Subcutaneous abdominal adipose tissue (tissue), 5 donors: ENCODE measurements around the gene SDHA.
"Not testable (repeated sequence)": the region's sequence is repeated elsewhere in the genome, so short reads cannot be mapped to it uniquely, and the experiment has no call there.

Experiments used
- H3K27ac ChIP-seq: one replicate; pipeline ENCODE4 v1.7.0; 2013; ENCODE audit warnings: low read depth, mild to moderate bottlenecking, inconsistent platforms, low read length, moderate library complexity
- H3K27me3 ChIP-seq, 5 donors: one replicate each; pipeline ENCODE4 v1.7.0; 2013; ENCODE audit warnings: low read length in 5 of 5, inconsistent platforms in 1 of 5; ENCODE audit not compliant: control insufficient read depth in 5 of 5, insufficient read depth in 4 of 5
- H3K36me3 ChIP-seq, 5 donors: one replicate each; pipeline ENCODE4 v1.7.0; 2013; ENCODE audit warnings: low read length in 5 of 5; ENCODE audit not compliant: control insufficient read depth in 5 of 5, insufficient read depth in 5 of 5
- H3K4me1 ChIP-seq, 5 donors: one replicate each; pipeline ENCODE4 v1.7.0; 2013; ENCODE audit warnings: low read length in 5 of 5, mild to moderate bottlenecking in 3 of 5, moderate library complexity in 1 of 5; ENCODE audit not compliant: control insufficient read depth in 5 of 5, insufficient read depth in 5 of 5
- H3K4me3 ChIP-seq, 5 donors: one replicate each; pipeline ENCODE4 v1.7.0; 2013; ENCODE audit warnings: low read length in 5 of 5, low read depth in 1 of 5
- H3K9ac ChIP-seq, 5 donors: one replicate each; pipeline ENCODE4 v1.7.0; 2013; ENCODE audit warnings: low read length in 5 of 5, mild to moderate bottlenecking in 4 of 5, moderate library complexity in 3 of 5
- H3K9me3 ChIP-seq, 5 donors: one replicate each; pipeline ENCODE4 v1.7.0; 2013; ENCODE audit warnings: low read length in 5 of 5; ENCODE audit not compliant: control insufficient read depth in 5 of 5
- donor health status: healthy.
- donor health status: healthy.
- donor health status: healthy.
- donor health status: healthy.
- donor health status: healthy.

Gene SDHA

GRCh38 chr5:303741-304140, 85.6 kb downstream of the SDHA start:
- not testable (repeated sequence) for H3K4me3 ChIP-seq, H3K27me3 ChIP-seq, H3K9me3 ChIP-seq, H3K9ac ChIP-seq, H3K27ac ChIP-seq
- H3K4me1 ChIP-seq, result peaks cover 0 to 15% (median 5%) of the 10 kb centered on the region in 5 donors
- peaks cover 2 to 35% (median 35%) of the 10 kb centered on the region in 5 donors for H3K36me3 ChIP-seq

GRCh38 chr5:305050-305449, 86.9 kb downstream of the SDHA start:
- H3K9me3 ChIP-seq, result no peaks in the 10 kb centered on the region
- H3K9ac ChIP-seq, result no peak overlapping the region
- no peak overlapping the region for H3K4me3 ChIP-seq
- H3K27me3 ChIP-seq, result no peaks in the 10 kb centered on the region
- H3K36me3 ChIP-seq, result peaks cover 2 to 45% (median 36%) of the 10 kb centered on the region in 5 donors
- peaks cover 0 to 12% (median 3%) of the 10 kb centered on the region in 5 donors for H3K4me1 ChIP-seq
- no peak overlapping the region for H3K27ac ChIP-seq

- Histone ChIP-seq H3K36me3 (peaks cover 2 to 49% (median 39%) of the 10 kb centered on the region in 5 donors), H3K27ac (no peak overlapping the region), H3K9me3 (no peaks in the 10 kb centered on the region), H3K4me3 (no peak overlapping the region), H3K9ac (no peak overlapping the region), H3K4me1 (peaks cover 0 to 12% (median 0%) of the 10 kb centered on the region in 5 donors), H3K27me3 (no peaks in the 10 kb centered on the region)
These were observed 87.3 kb downstream of the SDHA start for GRCh38 chr5:305459-305858.

GRCh38 chr5:306011-306805, 88.1 kb downstream of the SDHA start:
- H3K9ac ChIP-seq, result no peak overlapping the region
- H3K4me1 ChIP-seq, result peaks cover 0 to 15% (median 0%) of the 10 kb centered on the region in 5 donors
- peaks cover 2 to 55% (median 46%) of the 10 kb centered on the region in 5 donors for H3K36me3 ChIP-seq
- no peak overlapping the region for H3K27ac ChIP-seq
- H3K9me3 ChIP-seq, result no peaks in the 10 kb centered on the region
- no peak overlapping the region for H3K4me3 ChIP-seq
- no peaks in the 10 kb centered on the region for H3K27me3 ChIP-seq
